Superior temporal gyrus (tissue), 1 donor: ENCODE data around the gene SPG11.
"Not testable (repeated sequence)": the region's sequence is repeated elsewhere in the genome, so short reads cannot be mapped to it uniquely, and the experiment has no call there.

Experiments
- DNase-seq: peaks from one replicate; pipeline ENCODE4 v3.0.0-alpha.2; 2016; ENCODE audit errors: extremely low spot score

SPG11 gene

GRCh38 chr15:44682809-44683682 lies 19.6 kb upstream of the SPG11 start:
- not testable (repeated sequence) for DNase-seq

- no peak for DNase-seq
These were observed 18.7 kb upstream of the SPG11 start for GRCh38 chr15:44682211-44682610.

GRCh38 chr15:44676676-44677075 lies 13.2 kb upstream of the SPG11 start:
- no peak for DNase-seq

- no peak for DNase-seq
These were observed 12.4 kb upstream of the SPG11 start for GRCh38 chr15:44675911-44676310.

- DNase-seq, result no peak
These were observed 10.2 kb upstream of the SPG11 start for GRCh38 chr15:44673639-44674038.

GRCh38 chr15:44670087-44670950 lies 6.9 kb upstream of the SPG11 start:
- no peak for DNase-seq

- no peak for DNase-seq
These were observed 5.5 kb upstream of the SPG11 start for GRCh38 chr15:44668921-44669320.

GRCh38 chr15:44667039-44667360 lies 3.5 kb upstream of the SPG11 start:
- DNase-seq, result no peak

DNA sequence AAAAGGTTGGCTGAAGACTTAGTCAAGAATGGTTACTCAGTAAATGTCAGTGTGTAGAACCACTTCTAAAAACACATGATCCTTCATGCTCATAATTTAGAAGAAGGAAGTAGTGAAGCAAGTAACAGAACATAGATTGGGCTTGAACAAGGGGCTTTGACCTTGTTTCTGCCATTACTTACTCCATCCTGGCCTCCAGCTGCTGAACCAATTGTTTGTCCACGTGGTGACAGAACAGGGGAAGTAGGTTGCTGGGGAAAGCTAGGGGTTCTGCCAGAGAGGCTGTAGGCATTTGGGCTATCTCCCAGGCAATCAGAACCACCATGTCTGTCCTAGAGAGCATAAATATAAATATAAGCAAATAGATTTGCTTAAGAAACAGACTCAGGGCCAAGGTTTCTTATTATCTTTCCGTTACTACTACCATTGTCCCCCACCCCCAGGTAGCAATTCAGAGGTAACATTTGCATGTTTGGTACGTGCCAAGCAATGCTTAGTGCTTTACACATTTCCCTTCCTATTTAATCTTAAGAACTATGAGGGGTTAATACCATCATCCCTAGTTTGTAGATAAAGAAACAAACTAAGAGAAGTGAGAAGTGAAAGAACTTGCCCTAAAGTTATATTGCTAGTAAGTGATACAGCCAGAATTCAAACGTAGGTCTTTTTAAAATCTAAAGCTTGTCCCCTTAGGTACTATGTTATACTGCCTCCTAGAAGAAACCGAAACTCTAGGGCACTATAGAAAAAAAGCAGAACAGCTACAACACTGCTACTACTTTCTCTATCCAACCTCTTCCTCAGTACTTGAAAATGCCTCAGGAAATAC lies 3.0 kb upstream of the SPG11 start:
- no peak for DNase-seq

DNA sequence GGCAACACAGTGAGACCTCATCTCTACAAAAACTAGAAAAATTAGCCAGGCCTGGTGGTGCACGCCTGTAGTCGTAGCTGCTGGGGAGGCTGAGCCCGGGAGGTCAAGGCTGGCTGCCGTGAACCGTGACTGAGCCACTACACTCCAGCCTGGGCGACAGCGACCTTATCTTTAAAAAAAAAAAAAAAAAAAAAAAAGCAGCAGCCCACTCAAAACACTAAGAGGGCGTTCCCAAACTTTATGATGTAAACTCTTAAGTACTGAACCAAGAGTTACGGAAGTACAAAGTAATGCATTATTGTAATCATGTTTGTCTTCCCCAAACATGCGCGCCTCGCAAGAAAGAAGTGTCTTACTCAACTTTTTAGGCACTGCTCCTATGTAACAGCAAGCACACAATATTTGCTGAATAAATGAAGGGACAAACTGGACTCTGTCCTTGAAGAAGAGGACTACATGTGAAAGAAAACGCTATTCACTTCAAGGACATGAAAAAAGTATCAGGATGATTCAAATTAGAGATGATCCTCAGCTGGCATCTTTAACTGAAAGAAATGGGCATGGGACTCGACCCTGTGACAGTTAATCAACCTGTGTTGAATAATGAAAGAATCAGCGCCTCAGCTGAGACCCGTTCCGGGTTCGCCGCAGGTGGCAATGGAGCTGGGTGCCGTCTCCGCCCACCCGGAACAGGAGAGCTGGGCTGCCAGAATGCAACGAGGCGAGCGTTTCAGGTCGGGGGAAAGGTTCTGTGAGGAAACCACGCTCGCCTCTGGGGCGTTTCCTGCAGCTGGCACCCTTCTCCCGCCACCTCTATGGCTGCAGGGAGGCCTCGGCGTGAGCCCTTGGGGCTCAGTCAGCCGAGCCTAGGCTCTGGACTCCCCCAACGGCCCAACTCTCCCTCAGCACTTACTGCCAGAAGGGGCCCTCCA lies 718 bp downstream of the SPG11 start:
- peak; percentile 39 for DNase-seq

DNA sequence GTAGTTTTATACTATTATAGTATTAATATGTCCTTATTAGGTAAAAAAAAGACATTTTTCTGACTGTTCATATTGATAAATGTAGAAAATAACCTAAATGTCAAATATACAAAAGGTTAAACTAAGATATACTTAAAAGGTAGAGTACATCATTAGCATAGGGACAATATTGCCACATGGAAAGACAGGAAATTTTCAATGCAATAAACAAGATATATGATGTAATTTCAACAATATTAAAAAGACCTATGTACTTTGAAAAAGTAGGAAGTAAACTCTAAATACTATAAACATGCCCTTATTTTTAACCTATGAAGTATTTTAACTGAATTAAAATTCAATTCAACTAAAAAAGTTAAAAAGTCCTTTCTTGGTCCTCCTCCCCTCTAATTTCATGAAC lies 1.9 kb downstream of the SPG11 start:
- no peak for DNase-seq

- DNase-seq, result no peak
These were observed 4.4 kb downstream of the SPG11 start for GRCh38 chr15:44659056-44659455.

DNA sequence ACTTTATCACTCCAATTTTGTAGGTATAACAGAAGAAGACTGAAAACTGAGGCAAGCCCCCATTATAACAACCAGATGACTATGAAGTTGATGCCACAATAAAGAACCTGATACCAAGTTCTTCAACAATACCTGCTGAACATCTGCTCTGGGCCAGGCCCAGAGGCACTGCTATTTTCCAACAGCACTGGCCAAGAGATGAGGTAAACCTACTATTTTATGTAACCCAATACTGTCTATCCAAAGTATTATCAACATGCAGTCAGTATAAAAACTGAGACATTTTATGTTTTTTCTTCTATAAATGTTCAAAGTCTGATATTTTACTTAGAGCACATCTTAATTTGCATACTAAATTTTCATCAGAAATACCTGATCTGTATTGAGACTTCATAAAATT lies 6.1 kb downstream of the SPG11 start:
- DNase-seq, result no peak

GRCh38 chr15:44656913-44657312 lies 6.5 kb downstream of the SPG11 start:
- DNase-seq, result no peak

GRCh38 chr15:44656298-44656697 lies 7.2 kb downstream of the SPG11 start:
- no peak for DNase-seq

GRCh38 chr15:44654858-44655257 lies 8.6 kb downstream of the SPG11 start:
- no peak for DNase-seq

- no peak for DNase-seq
These were observed 15.8 kb downstream of the SPG11 start for GRCh38 chr15:44647637-44648036.

DNA sequence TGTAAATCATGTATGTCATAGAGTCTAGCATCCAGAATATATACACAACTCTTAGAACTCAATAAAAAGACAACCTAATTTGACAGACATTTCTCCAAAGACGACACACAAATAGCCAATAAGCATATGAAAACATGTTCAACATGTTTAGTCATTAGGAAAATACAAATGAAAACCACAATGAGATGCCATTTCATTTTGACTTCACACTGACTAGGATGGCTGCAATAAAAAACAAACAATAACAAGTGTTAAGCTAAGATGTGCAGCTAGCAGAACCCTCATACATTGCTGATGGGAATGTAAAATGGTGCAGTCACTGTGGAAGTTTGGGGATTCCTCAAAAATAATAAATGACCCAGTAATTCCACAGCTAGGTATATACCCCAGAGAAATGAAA lies 16.4 kb downstream of the SPG11 start:
- DNase-seq, result no peak

DNA sequence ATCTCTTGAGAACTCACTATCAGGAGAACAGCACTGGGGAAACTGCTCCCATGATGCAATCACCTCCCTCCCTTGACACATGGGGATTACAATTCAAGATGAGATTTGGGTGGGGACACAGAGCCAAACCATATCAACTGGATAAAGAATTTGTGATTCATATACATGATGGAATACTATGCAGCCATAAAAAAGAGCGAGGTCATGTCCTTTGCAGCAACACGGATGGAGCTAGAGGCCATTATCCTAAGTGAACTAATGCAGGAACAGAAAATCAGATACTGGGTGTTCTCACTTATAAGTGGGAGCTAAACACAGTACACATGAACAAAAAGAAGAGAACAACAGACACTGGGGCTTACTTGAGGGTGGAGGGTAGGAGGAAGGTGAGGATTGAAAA lies 17.0 kb downstream of the SPG11 start:
- no peak for DNase-seq

GRCh38 chr15:44641651-44642050 lies 21.8 kb downstream of the SPG11 start:
- DNase-seq, result no peak

DNA sequence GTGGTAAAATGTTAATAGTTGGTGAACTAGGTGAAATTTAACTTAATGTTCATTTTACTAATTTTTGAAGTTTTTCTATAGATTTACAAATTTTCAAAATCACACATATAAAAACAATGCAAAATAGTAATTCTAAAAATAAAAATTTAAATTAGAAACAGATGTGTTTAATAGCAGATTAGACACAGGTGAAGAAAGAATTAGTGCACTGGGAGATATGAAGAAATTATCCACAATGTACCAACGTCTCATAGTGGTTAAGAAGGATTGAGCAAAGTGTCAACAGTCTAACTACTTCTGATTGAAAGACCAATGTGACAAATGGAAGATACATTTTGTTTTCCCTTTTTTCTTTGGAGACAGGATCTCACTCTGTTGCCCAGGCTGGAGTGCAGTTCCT lies 26.5 kb downstream of the SPG11 start:
- no peak for DNase-seq
